NB4 (cell line): ENCODE data around the gene CSNK1D.
A peak's percentile ranks its signal among the peaks of the same experiment; 100 is the strongest.

ENCODE experiments used
- DNase-seq: peaks from one replicate; pipeline ENCODE4 v3.0.0; 2010; ENCODE audit warnings: low read depth
- H3K4me3 ChIP-seq: one replicate; pipeline ENCODE4 v1.5.1; 2011; ENCODE audit warnings: mild to moderate bottlenecking, low read depth, low read length, moderate library complexity
- MYC ChIP-seq: IDR thresholded peaks from 2 replicates; pipeline ENCODE4 v1.6.1; 2011; ENCODE audit warnings: low read depth, low read length
- POLR2A ChIP-seq: IDR thresholded peaks from 2 replicates; pipeline ENCODE4 v1.6.1; 2011; ENCODE audit warnings: mild to moderate bottlenecking; ENCODE audit not compliant: insufficient read length; ENCODE audit errors: extremely low read depth
- TF ChIP-seq, protein P1 (sequence below): IDR thresholded peaks from 2 replicates; pipeline ENCODE4 v1.6.1; 2011; ENCODE audit warnings: low read depth, low read length
- TF ChIP-seq, protein P2 (sequence below): IDR thresholded peaks from one replicate; pipeline ENCODE4 v1.5.1; 2012; ENCODE audit warnings: low read depth, low read length

The CSNK1D gene

DNA sequence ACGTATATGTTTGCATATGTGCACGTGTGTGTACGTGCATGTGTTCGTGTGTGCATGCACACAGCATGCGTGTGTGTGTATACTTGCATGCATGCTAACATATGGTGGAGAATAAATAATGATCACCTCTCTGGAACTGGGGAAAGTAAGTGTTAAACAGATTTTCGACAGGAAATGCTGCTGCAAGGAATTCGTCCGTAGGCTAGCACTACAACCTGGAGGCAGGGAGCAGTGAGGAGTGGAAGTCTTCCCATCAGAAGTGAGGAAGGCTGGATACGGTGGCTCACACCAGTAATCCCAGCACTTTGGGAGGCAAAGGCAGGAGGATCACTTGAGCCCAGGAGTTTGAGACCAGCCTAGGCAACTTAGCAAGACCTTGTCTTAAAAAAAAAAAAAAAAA is 4.8 kb upstream of the CSNK1D start:
- no peak for TF ChIP-seq MYC
- TF ChIP-seq, protein P1, sequence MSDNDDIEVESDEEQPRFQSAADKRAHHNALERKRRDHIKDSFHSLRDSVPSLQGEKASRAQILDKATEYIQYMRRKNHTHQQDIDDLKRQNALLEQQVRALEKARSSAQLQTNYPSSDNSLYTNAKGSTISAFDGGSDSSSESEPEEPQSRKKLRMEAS, result no peak
- TF ChIP-seq POLR2A, result no peak
- TF ChIP-seq, protein P2, sequence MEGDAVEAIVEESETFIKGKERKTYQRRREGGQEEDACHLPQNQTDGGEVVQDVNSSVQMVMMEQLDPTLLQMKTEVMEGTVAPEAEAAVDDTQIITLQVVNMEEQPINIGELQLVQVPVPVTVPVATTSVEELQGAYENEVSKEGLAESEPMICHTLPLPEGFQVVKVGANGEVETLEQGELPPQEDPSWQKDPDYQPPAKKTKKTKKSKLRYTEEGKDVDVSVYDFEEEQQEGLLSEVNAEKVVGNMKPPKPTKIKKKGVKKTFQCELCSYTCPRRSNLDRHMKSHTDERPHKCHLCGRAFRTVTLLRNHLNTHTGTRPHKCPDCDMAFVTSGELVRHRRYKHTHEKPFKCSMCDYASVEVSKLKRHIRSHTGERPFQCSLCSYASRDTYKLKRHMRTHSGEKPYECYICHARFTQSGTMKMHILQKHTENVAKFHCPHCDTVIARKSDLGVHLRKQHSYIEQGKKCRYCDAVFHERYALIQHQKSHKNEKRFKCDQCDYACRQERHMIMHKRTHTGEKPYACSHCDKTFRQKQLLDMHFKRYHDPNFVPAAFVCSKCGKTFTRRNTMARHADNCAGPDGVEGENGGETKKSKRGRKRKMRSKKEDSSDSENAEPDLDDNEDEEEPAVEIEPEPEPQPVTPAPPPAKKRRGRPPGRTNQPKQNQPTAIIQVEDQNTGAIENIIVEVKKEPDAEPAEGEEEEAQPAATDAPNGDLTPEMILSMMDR, result no peak
- no peak for DNase-seq
- no peak overlapping the region for H3K4me3 ChIP-seq

DNA sequence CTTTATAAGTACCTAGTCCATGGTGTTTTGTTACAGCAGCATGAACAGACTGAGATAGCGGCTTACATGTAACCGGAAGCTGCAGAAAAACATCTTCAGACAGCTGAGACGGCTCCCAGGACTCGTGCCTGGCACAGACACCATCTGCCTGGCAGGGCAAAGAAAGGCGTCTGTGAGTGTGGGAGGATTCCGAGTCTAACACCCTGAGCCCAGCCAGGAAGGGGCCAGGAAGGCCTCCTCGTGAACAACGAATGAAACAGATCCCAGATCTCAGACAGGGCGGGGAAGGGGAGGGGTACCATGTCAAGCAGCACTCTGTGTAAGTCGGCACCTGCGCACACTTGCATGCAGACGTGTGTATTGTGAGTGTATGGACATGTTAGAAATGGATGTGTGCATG is 4.4 kb upstream of the CSNK1D start:
- H3K4me3 ChIP-seq, result no peak overlapping the region
- TF ChIP-seq MYC (no peak), POLR2A (no peak)
- TF ChIP-seq, protein P1, result no peak
- TF ChIP-seq, protein P2, result no peak
- DNase-seq, result no peak

DNA sequence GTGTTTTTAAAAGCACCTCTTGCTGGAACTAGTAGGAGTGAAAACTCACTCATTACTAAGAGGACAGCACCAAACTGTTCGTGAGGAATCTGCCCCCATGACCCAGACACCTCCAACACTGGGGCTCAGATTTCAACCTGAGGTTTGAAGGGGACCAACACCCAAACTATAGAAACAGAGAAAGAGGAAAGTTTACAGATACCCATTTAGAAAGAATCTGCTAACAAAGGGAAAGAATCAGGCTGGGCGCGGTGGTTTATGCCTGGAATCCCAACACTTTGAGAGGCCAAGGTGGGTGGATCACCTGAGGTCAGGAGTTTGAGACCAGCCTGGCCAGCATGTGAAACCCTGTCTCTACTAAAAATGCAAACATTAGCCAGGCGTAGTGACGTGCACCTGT is 3.4 kb upstream of the CSNK1D start:
- H3K4me3 ChIP-seq, result no peak overlapping the region
- no peak for DNase-seq
- TF ChIP-seq, protein P2, result no peak

DNA sequence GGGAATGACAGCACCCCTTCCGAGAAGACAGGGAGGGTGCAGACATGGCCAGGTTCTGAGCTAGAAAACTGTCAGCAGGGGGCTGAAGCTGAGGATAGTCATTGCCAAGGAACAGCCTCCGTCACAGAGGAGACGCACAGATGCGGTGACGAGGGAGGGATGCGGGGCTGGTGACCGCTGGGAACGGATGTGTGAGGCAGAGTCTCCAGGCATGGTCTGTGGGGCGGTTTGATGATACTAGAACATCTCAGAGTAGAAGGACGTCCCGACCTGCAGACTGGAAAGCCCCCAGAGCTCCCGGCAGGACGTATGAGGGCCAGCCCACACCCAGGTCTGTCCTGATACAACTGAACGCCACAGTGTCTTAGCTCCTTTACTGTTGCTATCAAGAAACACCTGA is 1.8 kb upstream of the CSNK1D start:
- TF ChIP-seq MYC, result no peak
- no peak for DNase-seq
- H3K4me3 ChIP-seq, result no peak overlapping the region

DNA sequence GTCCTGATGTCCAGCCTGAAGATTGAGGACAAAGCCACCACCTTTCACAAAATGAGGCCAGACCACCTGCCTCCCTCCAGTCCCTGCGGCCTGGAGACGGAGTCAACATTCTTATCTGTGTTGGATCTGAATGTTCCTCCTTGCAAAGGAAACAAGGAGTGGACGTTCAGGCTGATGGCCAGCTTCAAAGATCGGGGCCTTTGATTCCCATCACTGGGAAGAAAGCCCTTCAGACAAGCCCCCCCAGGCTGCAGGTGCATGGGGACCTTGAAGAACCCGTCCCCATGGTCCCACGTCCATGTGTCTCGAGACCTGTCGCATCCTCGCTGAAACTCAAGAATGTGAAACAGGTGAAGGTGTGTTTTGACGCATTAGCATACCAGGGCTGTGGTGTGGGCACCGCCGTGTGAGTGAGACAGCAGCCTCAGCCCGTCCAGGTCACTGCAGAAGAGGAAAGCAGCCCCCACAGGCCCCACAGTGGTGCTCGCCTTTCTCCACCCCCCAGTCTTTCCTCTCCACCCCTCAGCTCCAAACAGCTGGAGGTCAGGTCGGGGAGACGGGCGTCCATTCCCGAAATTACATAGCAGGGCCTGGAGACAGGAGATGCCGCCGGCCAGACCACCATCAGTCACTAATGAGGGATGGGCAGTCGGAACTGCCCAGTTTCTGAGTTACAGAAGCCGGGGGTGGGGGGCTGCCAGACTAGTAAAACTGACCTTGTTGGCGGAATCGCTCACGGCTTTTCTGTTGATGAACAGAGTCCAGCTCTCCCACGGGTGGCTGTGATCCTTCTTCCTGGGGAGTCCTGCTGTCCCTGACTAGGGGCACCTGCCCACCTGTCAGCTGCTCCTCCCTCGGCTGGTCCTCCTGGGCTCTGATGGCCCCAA is 877 bp upstream of the CSNK1D start:
- no peak for DNase-seq
- TF ChIP-seq MYC, result no peak
- TF ChIP-seq, protein P2, result no peak
- no peak overlapping the region for H3K4me3 ChIP-seq

DNA sequence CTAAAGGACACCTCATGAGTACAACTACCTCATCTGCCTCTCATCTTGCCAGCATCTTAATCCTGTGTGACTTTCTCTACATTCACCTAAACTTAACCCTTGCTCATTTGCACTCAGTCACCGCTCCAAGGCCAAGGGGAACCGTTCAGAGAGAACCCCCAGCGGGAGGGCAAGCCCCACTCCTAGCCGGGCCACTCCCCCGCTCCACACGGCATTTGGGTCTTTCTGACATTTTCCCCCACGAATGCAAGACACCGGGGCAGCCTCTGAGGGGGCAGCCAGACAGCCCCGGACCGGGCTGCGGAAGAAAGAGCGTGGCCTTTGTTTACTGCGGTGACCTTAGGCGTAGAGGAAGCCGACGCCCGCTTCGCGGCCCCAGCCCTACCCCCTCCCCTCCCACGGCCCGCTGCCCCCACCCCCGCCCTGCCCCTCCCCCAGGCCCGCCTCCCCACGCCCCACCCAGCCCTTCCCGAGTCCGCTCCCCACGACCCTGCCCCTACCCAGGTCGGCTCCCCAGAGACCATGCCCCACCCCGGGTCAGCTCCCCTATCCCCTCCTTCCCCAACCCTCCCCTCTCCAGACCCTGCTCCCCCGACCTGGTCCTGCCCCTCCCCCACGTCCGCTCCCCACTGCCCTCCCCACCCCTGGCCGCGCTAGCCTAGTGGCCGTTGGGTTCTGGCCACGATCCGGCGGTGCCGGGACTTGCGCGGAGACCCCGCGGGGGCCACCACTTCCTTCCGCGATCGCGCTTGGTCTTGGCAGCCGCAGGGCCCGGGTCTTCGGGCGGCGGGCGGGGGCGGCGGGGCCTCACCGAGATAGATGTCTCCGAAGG is 789 bp downstream of the CSNK1D start:
- H3K4me3 ChIP-seq, result peak overlapping the region; percentile 62
- DNase-seq, result peak; percentile 54
- TF ChIP-seq, protein P1, result peak; percentile 26; the same call in 1 of the 2 replicates
- no peak for TF ChIP-seq POLR2A

DNA sequence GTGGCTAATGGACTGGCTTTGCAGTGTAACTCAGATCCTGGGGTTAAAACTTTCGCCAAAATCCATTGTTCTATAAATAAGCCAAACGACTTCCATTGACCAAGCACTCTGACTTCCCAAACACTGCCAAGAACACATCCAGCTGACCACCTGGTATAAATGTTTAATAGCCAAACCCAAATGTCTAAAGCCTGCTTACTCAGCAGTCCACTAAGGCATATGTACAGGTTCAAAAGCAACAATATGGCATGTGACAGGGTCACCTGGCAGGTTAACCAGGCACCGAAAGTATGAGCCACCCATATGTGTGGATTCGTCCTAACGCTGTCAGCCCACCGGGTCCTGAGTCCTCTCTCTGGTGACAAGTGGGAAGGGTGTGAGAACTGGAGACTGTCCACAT is 2.1 kb downstream of the CSNK1D start:
- no peak overlapping the region for H3K4me3 ChIP-seq
- DNase-seq, result no peak
- TF ChIP-seq MYC, result no peak
